IMR-90 (cell line): Measurements from ENCODE around the gene WAC. TPM values are rescaled to one million over a fixed set of nuclear protein-coding genes. Genes with fewer than 3 reads are reported as not detected.

ENCODE experiments used
- ATAC-seq: fragments of 200-7000 bp; cut with Tn5 transposase; 2 replicates; pipeline ENCODE4 v1.9.1; 2020; ENCODE audit warnings: low read depth, mild to moderate bottlenecking, moderate library complexity
- BruUV-seq: library from RNA; stranded (reverse); fragments of 400-500 nt; replicated peaks from 2 replicates; lab custom pipeline; 2021; lab: Mats Ljungman, UMichigan
- CTCF ChIA-PET: fragments of 300-600 bp; formaldehyde crosslinking; extraction: SDS; loops from one replicate; lab custom pipeline; 2021; ENCODE audit warnings: antibody characterized with exemption; lab: Yijun Ruan, JAX
- POLR2A ChIA-PET: fragments of 300-600 bp; sonication (Branson Sonifier 250); formaldehyde crosslinking; loops from one replicate; lab custom pipeline; 2022; ENCODE audit warnings: antibody characterized with exemption; ENCODE audit not compliant: unreplicated experiment; lab: Charles Lee
- DNase-seq: peaks from one replicate; pipeline ENCODE4 v3.0.0; 2013
- H2AFZ ChIP-seq: replicated peaks from 2 replicates; pipeline ENCODE3; 2013; ENCODE audit warnings: low read length, mild to moderate bottlenecking; ENCODE audit not compliant: poor library complexity
- H2AK5ac ChIP-seq: 2 replicates; pipeline ENCODE4 v1.6.1; 2013; ENCODE audit warnings: low read depth, low read length, inconsistent platforms
- H2AK9ac ChIP-seq: replicated peaks from 2 replicates; pipeline ENCODE3; 2013; ENCODE audit warnings: mild to moderate bottlenecking, low read depth, low read length, moderate library complexity; ENCODE audit not compliant: poor library complexity
- H2BK120ac ChIP-seq: 2 replicates; pipeline ENCODE4 v1.6.1; 2013; ENCODE audit warnings: low read depth, low read length, inconsistent platforms
- H2BK15ac ChIP-seq: 3 replicates; pipeline ENCODE4 v1.6.1; 2013; ENCODE audit warnings: low read depth, low read length, inconsistent platforms
- H2BK20ac ChIP-seq: 2 replicates; pipeline ENCODE4 v1.6.1; 2013; ENCODE audit warnings: low read depth, mild to moderate bottlenecking, inconsistent platforms, low read length, moderate library complexity
- H2BK5ac ChIP-seq: 2 replicates; pipeline ENCODE4 v1.6.1; 2013; ENCODE audit warnings: mild to moderate bottlenecking, low read depth, low read length, inconsistent platforms; ENCODE audit not compliant: poor library complexity, severe bottlenecking
- H3K14ac ChIP-seq: replicated peaks from 2 replicates; pipeline ENCODE4 v1.6.1; 2013; ENCODE audit warnings: low read depth, low read length, inconsistent platforms
- H3K18ac ChIP-seq: 2 replicates; pipeline ENCODE4 v1.6.1; 2013; ENCODE audit warnings: low read depth, low read length, control low read depth
- H3K23ac ChIP-seq: 2 replicates; pipeline ENCODE4 v1.6.1; 2013; ENCODE audit warnings: low read depth, low read length, inconsistent platforms
- H3K27ac ChIP-seq: 2 replicates; pipeline ENCODE4 v1.5.1; 2013; ENCODE audit warnings: mild to moderate bottlenecking, control low read depth, low read length; ENCODE audit not compliant: insufficient read depth
- H3K27me3 ChIP-seq: 2 replicates; pipeline ENCODE4 v1.6.1; 2013; ENCODE audit warnings: low read length; ENCODE audit not compliant: control insufficient read depth, insufficient read depth
- H3K36me3 ChIP-seq: 2 replicates; pipeline ENCODE4 v1.6.1; 2013; ENCODE audit warnings: low read length, mixed read lengths; ENCODE audit not compliant: control insufficient read depth, insufficient read depth
- H3K4ac ChIP-seq: 2 replicates; pipeline ENCODE4 v1.6.1; 2013; ENCODE audit warnings: low read depth, low read length, inconsistent platforms
- H3K4me1 ChIP-seq: 2 replicates; pipeline ENCODE4 v1.6.1; 2013; ENCODE audit warnings: low read length, mixed read lengths; ENCODE audit not compliant: control insufficient read depth, insufficient read depth
- H3K4me2 ChIP-seq: 2 replicates; pipeline ENCODE4 v1.6.1; 2013; ENCODE audit warnings: low read depth, mild to moderate bottlenecking, control low read depth, low read length, moderate library complexity
- H3K4me3 ChIP-seq: 2 replicates; pipeline ENCODE4 v1.5.1; 2013; ENCODE audit warnings: low read depth, mild to moderate bottlenecking, control low read depth, low read length, moderate library complexity; ENCODE audit not compliant: insufficient read depth
- H3K56ac ChIP-seq: 2 replicates; pipeline ENCODE4 v1.6.1; 2013; ENCODE audit warnings: low read length, inconsistent platforms; ENCODE audit not compliant: insufficient read depth; ENCODE audit errors: extremely low read depth
- H3K79me1 ChIP-seq, 2 experiments: 2 replicates each; pipeline ENCODE4 v1.6.1; 2013; ENCODE audit warnings: low read length in 2 of 2, inconsistent platforms in 1 of 2, low read depth in 1 of 2
- H3K9ac ChIP-seq: 2 replicates; pipeline ENCODE4 v1.6.1; 2013; ENCODE audit warnings: low read depth, low read length, control low read depth
- H3K9me1 ChIP-seq: 2 replicates; pipeline ENCODE4 v1.6.1; 2013; ENCODE audit warnings: low read length, inconsistent platforms; ENCODE audit not compliant: insufficient read depth
- H3K9me3 ChIP-seq: 2 replicates; pipeline ENCODE4 v1.6.1; 2013; ENCODE audit warnings: low read length; ENCODE audit not compliant: control insufficient read depth, insufficient read depth
- H4K20me1 ChIP-seq: 2 replicates; pipeline ENCODE4 v1.6.1; 2013; ENCODE audit warnings: low read length, inconsistent platforms; ENCODE audit not compliant: insufficient read depth
- H4K5ac ChIP-seq: 2 replicates; pipeline ENCODE4 v1.6.1; 2013; ENCODE audit warnings: mild to moderate bottlenecking, low read depth, low read length, control low read depth
- H4K8ac ChIP-seq, 2 experiments: 2 replicates each; pipeline ENCODE4 v1.6.1; 2013; ENCODE audit warnings: low read depth in 2 of 2, low read length in 2 of 2, control low read depth in 1 of 2, inconsistent platforms in 1 of 2
- H4K91ac ChIP-seq: 2 replicates; pipeline ENCODE4 v1.6.1; 2013; ENCODE audit warnings: low read depth, low read length, inconsistent platforms; ENCODE audit not compliant: insufficient read depth
- CHD1 ChIP-seq: IDR thresholded peaks from 2 replicates; pipeline ENCODE4 v1.6.1; 2012; ENCODE audit warnings: low read depth, low read length, improper control_type of control experiment
- FOS ChIP-seq: fragments of 150-350 bp; IDR thresholded peaks from 2 replicates; pipeline ENCODE4 v1.6.1; 2016; ENCODE audit warnings: low read depth, low read length
- MAFK ChIP-seq: IDR thresholded peaks from 2 replicates; pipeline ENCODE4 v1.6.1; 2012; ENCODE audit warnings: low read depth, low read length, improper control_type of control experiment
- MXI1 ChIP-seq: IDR thresholded peaks from 2 replicates; pipeline ENCODE4 v1.6.1; 2012; ENCODE audit warnings: low read depth, mild to moderate bottlenecking, low read length, moderate library complexity, borderline replicate concordance
- SMC3 ChIP-seq: fragments of 150-350 bp; IDR thresholded peaks from 2 replicates; pipeline ENCODE4 v1.6.1; 2016; ENCODE audit warnings: low read depth, mild to moderate bottlenecking, antibody characterized with exemption, low read length, moderate library complexity
- WGBS, 2 experiments: methylation state at CpG; one replicate each; pipeline versions ENCODE4 v1.1.5 to v1.1.7; 2013; ENCODE audit warnings: missing lambda C conversion rate in 2 of 2; ENCODE audit not compliant: insufficient read length in 1 of 2; ENCODE audit errors: extremely low coverage in 2 of 2; 5-methylcytosine and 5-hydroxymethylcytosine counted together
- dilution Hi-C: fragments of 300-500 bp; cut with HindIII; formaldehyde crosslinking; loops from one replicate; pipeline ENCODE4 v1.14.3; 2018; ENCODE audit warnings: low sequenced_read_pairs; ENCODE audit not compliant: unreplicated experiment
- in situ Hi-C: fragments of 300-500 bp; cut with MboI; formaldehyde crosslinking; loops from 3 replicates; pipeline ENCODE4 v1.14.3; 2019; ENCODE audit warnings: low sequenced_read_pairs, inconsistent platforms, mixed read lengths
- intact Hi-C: fragments of 100-400 bp; cut with micrococcal nuclease; formaldehyde crosslinking; loops from 2 replicates; pipeline ENCODE4 v1.10.0; 2022
- polyA plus RNA-seq, 3 experiments: library from polyadenylated mRNA; depleted of rRNA; stranded (reverse); fragments of >200 nt; gene quantifications; 2 replicates each; pipeline ENCODE4 v1.2.3, GENCODE V29; 2012; ENCODE audit warnings: low replicate concordance in 1 of 3
- total RNA-seq: library from RNA; depleted of rRNA; stranded (reverse); fragments of >200 nt; gene quantifications from 2 replicates; pipeline ENCODE4 v1.2.3, GENCODE V29; 2012
- TF ChIP-seq, protein P1 (sequence below): fragments of 150-350 bp; IDR thresholded peaks from 2 replicates; pipeline ENCODE4 v1.6.1; 2017; ENCODE audit warnings: mild to moderate bottlenecking, antibody characterized with exemption, low read length, low read depth

The WAC gene
- total and polyA plus RNA-seq, 2 of the 4 experiments (the other 2 are of a cell fraction) = 39.6 to 52.2 TPM

DNA sequence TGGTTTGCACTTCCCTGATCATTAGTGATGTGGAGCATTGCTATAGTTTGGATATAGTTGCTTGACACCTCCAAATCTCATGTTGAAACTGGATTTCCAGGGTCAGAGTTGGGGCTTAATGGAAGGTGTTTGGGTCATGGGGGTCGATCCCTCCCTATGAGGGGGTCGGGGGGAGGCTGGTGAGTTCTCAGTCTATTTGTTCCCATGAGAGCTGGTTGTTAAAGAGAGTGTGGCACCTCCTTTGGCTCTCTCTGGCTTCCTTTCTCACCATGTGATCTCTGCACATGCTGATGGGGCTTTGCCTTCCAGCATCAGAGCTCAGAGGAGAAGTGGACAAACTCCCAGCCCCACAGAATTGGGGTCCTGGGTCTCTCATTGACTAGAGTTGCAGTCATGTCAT, 107.6 kb downstream of the WAC start:
- TF ChIP-seq, protein P1, sequence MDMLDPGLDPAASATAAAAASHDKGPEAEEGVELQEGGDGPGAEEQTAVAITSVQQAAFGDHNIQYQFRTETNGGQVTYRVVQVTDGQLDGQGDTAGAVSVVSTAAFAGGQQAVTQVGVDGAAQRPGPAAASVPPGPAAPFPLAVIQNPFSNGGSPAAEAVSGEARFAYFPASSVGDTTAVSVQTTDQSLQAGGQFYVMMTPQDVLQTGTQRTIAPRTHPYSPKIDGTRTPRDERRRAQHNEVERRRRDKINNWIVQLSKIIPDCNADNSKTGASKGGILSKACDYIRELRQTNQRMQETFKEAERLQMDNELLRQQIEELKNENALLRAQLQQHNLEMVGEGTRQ = no peak
- TF ChIP-seq CHD1 (no peak), MXI1 (no peak), FOS (no peak), MAFK (no peak), SMC3 (no peak)
- Histone ChIP-seq H2AFZ (no peak overlapping the region), H3K23ac (no peak overlapping the region), H3K18ac (no peak overlapping the region), H2BK5ac (no peak overlapping the region), H4K91ac (no peak overlapping the region), H2BK20ac (no peak overlapping the region), H3K14ac (no peak overlapping the region), H2BK120ac (no peak overlapping the region), H3K79me1 (no peaks in the 10 kb centered on the region), H3K4ac (no peak overlapping the region), H3K4me3 (no peak overlapping the region), H3K9me3 (no peaks in the 10 kb centered on the region), H3K9ac (no peak overlapping the region), H3K4me1 (no peaks in the 10 kb centered on the region), H2BK15ac (no peak overlapping the region), H3K9me1 (no peaks in the 10 kb centered on the region), H3K56ac (no peak overlapping the region), H2AK9ac (no peak overlapping the region), H4K8ac (no peak overlapping the region), H2AK5ac (no peak overlapping the region), H3K36me3 (no peaks in the 10 kb centered on the region), H3K27me3 (peaks cover 18% of the 10 kb centered on the region), H4K20me1 (no peaks in the 10 kb centered on the region), H3K4me2 (no peak overlapping the region), H3K27ac (no peak overlapping the region), H4K5ac (no peak overlapping the region)
- BruUV-seq = no TSS peak
- DNase-seq (no peak), ATAC-seq (no peak)
- dilution Hi-C loops = no loop called here
- intact Hi-C loops = no loop called here
- 20% methylated on average over 1 of the region's 2 CpGs; no CpG with 5 or more reads in 1 of the 2 experiments for WGBS, 2 experiments
- in situ Hi-C loops = no loop called here
- POLR2A ChIA-PET = interaction anchor here (0.5 kb wide), 1 partner anchor 1428 kb away, joined by 25 read pairs; no protein-coding TSS in a partner anchor
- CTCF ChIA-PET = no interaction called here
